GM23338 (cell line): Measurements from ENCODE around the gene ARL4D. TPM values are rescaled to one million over a fixed set of nuclear protein-coding genes. Genes with fewer than 3 reads are reported as not detected.

ENCODE experiments used
- ATAC-seq: fragments of 200-7000 bp; cut with Tn5 transposase; 3 replicates; pipeline ENCODE4 v1.9.1; 2020
- DNase-seq: peaks from one replicate; pipeline ENCODE4 v3.0.0-alpha.2; 2015; ENCODE audit warnings: low spot score
- H2AFZ ChIP-seq: fragments of 200-600 bp; sonication (generic); 2 replicates; pipeline ENCODE4 v1.8.0; 2016; ENCODE audit warnings: antibody characterized with exemption, mild to moderate bottlenecking, moderate library complexity
- H3F3A ChIP-seq: fragments of 200-600 bp; sonication (generic); replicated peaks from 2 replicates; pipeline ENCODE4 v1.8.0; 2017; ENCODE audit warnings: antibody characterized with exemption, mixed run types, low read depth
- H3K27ac ChIP-seq: fragments of 200-600 bp; sonication (generic); 2 replicates; pipeline ENCODE4 v1.6.1; 2016; ENCODE audit warnings: low read depth
- H3K27me3 ChIP-seq: fragments of 200-600 bp; sonication (generic); 2 replicates; pipeline ENCODE4 v1.8.0; 2016; ENCODE audit warnings: mild to moderate bottlenecking, mixed run types, moderate library complexity; ENCODE audit not compliant: insufficient read depth
- H3K36me3 ChIP-seq: fragments of 200-600 bp; sonication (generic); 2 replicates; pipeline ENCODE4 v1.8.0; 2016; ENCODE audit warnings: mild to moderate bottlenecking; ENCODE audit not compliant: insufficient read depth
- H3K4me1 ChIP-seq: fragments of 200-600 bp; sonication (generic); 2 replicates; pipeline ENCODE4 v1.8.0; 2016; ENCODE audit warnings: mild to moderate bottlenecking, moderate library complexity; ENCODE audit not compliant: insufficient read depth
- H3K4me2 ChIP-seq: fragments of 200-600 bp; sonication (generic); 2 replicates; pipeline ENCODE4 v1.7.1; 2017; ENCODE audit warnings: mixed run types
- H3K4me3 ChIP-seq: fragments of 200-600 bp; sonication (generic); 2 replicates; pipeline ENCODE4 v1.6.1; 2016; ENCODE audit warnings: mixed run types
- H3K79me2 ChIP-seq: fragments of 200-600 bp; sonication (generic); replicated peaks from 2 replicates; pipeline ENCODE4 v1.8.0; 2017; ENCODE audit warnings: mild to moderate bottlenecking; ENCODE audit not compliant: insufficient read depth
- H3K9me2 ChIP-seq: fragments of 200-600 bp; sonication (generic); 2 replicates; pipeline ENCODE4 v1.8.0; 2017; ENCODE audit not compliant: insufficient read depth
- H4K20me1 ChIP-seq: fragments of 200-600 bp; sonication (generic); replicated peaks from 2 replicates; pipeline ENCODE4 v1.8.0; 2017; ENCODE audit warnings: mild to moderate bottlenecking; ENCODE audit not compliant: insufficient read depth
- H3K27ac Mint-ChIP-seq: 2 replicates; pipeline ENCODE4 v1.8.0; 2020; ENCODE audit warnings: inconsistent platforms, mild to moderate bottlenecking, moderate library complexity, mixed read lengths
- H3K27me3 Mint-ChIP-seq: 3 replicates; pipeline ENCODE4 v1.8.0; 2022; ENCODE audit warnings: low read depth, mild to moderate bottlenecking, moderate library complexity, mixed read lengths, inconsistent platforms; ENCODE audit not compliant: insufficient read depth, poor library complexity
- H3K36me3 Mint-ChIP-seq: 3 replicates; pipeline ENCODE4 v1.8.0; 2021; ENCODE audit warnings: low read depth, mild to moderate bottlenecking, inconsistent platforms, moderate library complexity, mixed read lengths
- H3K4me1 Mint-ChIP-seq: 3 replicates; pipeline ENCODE4 v1.8.0; 2020; ENCODE audit warnings: mild to moderate bottlenecking, inconsistent platforms, mixed read lengths
- H3K4me3 Mint-ChIP-seq: 3 replicates; pipeline ENCODE4 v1.8.0; 2021; ENCODE audit warnings: moderate library complexity, mild to moderate bottlenecking, inconsistent platforms, mixed read lengths
- H3K9me3 Mint-ChIP-seq: 3 replicates; pipeline ENCODE4 v1.8.0; 2020; ENCODE audit warnings: moderate library complexity, mild to moderate bottlenecking, inconsistent platforms, mixed read lengths
- CREB1 ChIP-seq: fragments of 250-450 bp; sonication (Bioruptor Pico); IDR thresholded peaks from 2 replicates; pipeline ENCODE4 v1.5.0; 2020; ENCODE audit warnings: low read depth, mild to moderate bottlenecking, moderate library complexity
- EZH2 ChIP-seq: fragments of 200-600 bp; sonication (generic); IDR thresholded peaks from one replicate; pipeline ENCODE4 v1.8.0; 2017; ENCODE audit warnings: antibody characterized with exemption, mild to moderate bottlenecking, low read depth; ENCODE audit not compliant: unreplicated experiment
- JUNB ChIP-seq: IDR thresholded peaks from one replicate; pipeline ENCODE4 v1.6.1; 2016; ENCODE audit warnings: antibody characterized with exemption; ENCODE audit not compliant: unreplicated experiment
- POLR2AphosphoS5 ChIP-seq: IDR thresholded peaks from 2 replicates; pipeline ENCODE4 v1.6.1; 2016; ENCODE audit warnings: antibody characterized with exemption, low read depth
- ZNF331 ChIP-seq: fragments of 250-450 bp; sonication (Bioruptor Pico); IDR thresholded peaks from 2 replicates; pipeline ENCODE4 v1.5.0; 2020; ENCODE audit warnings: low read depth, mild to moderate bottlenecking, moderate library complexity
- polyA plus RNA-seq: library from polyadenylated mRNA; unstranded; fragments of >200 nt; fragmentation: Nextera tagmentation; extraction: Ambion mirVana; gene quantifications from 2 replicates; pipeline ENCODE4 v1.2.1, GENCODE V29; 2016
- total RNA-seq: library from RNA; depleted of rRNA; stranded (reverse); fragments of >200 nt; shearing (Covaris generic); gene quantifications from 2 replicates; pipeline ENCODE4 v1.2.3, GENCODE V29; 2014
- TF ChIP-seq, protein P1 (sequence below): IDR thresholded peaks from one replicate; pipeline ENCODE4 v1.6.1; 2018; ENCODE audit warnings: antibody characterized with exemption; ENCODE audit not compliant: unreplicated experiment
- TF ChIP-seq, protein P2 (sequence below): fragments of 250-450 bp; sonication (Bioruptor Pico); IDR thresholded peaks from 2 replicates; pipeline ENCODE4 v1.5.0; 2020; ENCODE audit warnings: mild to moderate bottlenecking, moderate library complexity

Gene ARL4D
- total and polyA plus RNA-seq, 2 experiments from 2014 or later: 8.7 to 9.5 TPM

DNA sequence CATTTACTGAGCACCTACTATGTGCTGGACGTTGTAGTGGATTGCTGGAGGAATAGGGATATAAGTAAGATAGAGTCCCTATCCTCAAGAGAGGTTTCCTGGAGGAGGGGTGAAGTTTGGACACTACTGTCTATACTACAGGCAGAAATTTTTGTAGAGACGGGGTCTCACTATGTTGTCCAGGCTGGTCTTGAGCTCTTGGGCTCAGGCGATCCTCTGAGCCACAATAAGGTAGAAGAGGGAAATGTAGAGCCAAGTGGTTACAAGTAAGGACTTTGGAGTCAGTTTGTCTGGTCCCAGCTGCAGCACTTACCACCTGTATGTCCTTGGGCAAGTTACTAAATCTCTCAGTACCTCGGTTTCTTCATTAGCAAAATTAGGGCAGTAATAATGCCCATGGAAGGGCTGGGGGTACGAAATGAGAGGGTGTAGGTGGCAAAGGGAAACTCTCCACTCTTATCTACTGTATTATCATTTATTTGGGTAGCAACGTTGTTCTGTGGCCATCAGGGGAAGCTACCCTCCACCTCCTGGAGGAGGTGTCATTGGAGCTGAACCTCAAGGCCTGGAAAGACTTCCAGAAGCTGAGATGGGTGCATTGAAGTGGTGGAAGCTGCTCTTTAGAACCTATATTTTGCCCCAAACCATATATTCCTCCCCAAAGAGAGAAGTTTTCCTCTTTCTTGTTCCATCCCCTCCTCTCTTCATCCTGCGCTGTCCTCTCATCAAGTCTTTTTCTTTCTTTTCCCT is 50.1 kb downstream of the ARL4D start:
- Mint-ChIP-seq H3K36me3 (peaks cover 16% of the 10 kb centered on the region), H3K27me3 (peaks cover 6% of the 10 kb centered on the region), H3K4me3 (no peak overlapping the region), H3K4me1 (no peaks in the 10 kb centered on the region), H3K9me3 (peaks cover 21% of the 10 kb centered on the region), H3K27ac (no peak overlapping the region)
- Histone ChIP-seq H3K79me2 (no peaks in the 10 kb centered on the region), H2AFZ (no peak overlapping the region), H3K4me2 (no peak overlapping the region), H4K20me1 (no peaks in the 10 kb centered on the region), H3K4me3 (no peak overlapping the region), H3K4me1 (no peaks in the 10 kb centered on the region), H3K36me3 (no peaks in the 10 kb centered on the region), H3F3A (no peaks in the 10 kb centered on the region), H3K27ac (no peak overlapping the region), H3K9me2 (no peaks in the 10 kb centered on the region), H3K27me3 (no peaks in the 10 kb centered on the region)
- ATAC-seq (no peak), DNase-seq (no peak)
- TF ChIP-seq ZNF331: no peak
- no peak for TF ChIP-seq POLR2AphosphoS5
- no peak for TF ChIP-seq CREB1 (CRISPR knock-in tag)
- TF ChIP-seq, protein P1, sequence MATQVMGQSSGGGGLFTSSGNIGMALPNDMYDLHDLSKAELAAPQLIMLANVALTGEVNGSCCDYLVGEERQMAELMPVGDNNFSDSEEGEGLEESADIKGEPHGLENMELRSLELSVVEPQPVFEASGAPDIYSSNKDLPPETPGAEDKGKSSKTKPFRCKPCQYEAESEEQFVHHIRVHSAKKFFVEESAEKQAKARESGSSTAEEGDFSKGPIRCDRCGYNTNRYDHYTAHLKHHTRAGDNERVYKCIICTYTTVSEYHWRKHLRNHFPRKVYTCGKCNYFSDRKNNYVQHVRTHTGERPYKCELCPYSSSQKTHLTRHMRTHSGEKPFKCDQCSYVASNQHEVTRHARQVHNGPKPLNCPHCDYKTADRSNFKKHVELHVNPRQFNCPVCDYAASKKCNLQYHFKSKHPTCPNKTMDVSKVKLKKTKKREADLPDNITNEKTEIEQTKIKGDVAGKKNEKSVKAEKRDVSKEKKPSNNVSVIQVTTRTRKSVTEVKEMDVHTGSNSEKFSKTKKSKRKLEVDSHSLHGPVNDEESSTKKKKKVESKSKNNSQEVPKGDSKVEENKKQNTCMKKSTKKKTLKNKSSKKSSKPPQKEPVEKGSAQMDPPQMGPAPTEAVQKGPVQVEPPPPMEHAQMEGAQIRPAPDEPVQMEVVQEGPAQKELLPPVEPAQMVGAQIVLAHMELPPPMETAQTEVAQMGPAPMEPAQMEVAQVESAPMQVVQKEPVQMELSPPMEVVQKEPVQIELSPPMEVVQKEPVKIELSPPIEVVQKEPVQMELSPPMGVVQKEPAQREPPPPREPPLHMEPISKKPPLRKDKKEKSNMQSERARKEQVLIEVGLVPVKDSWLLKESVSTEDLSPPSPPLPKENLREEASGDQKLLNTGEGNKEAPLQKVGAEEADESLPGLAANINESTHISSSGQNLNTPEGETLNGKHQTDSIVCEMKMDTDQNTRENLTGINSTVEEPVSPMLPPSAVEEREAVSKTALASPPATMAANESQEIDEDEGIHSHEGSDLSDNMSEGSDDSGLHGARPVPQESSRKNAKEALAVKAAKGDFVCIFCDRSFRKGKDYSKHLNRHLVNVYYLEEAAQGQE: no peak
- no peak for TF ChIP-seq JUNB

DNA sequence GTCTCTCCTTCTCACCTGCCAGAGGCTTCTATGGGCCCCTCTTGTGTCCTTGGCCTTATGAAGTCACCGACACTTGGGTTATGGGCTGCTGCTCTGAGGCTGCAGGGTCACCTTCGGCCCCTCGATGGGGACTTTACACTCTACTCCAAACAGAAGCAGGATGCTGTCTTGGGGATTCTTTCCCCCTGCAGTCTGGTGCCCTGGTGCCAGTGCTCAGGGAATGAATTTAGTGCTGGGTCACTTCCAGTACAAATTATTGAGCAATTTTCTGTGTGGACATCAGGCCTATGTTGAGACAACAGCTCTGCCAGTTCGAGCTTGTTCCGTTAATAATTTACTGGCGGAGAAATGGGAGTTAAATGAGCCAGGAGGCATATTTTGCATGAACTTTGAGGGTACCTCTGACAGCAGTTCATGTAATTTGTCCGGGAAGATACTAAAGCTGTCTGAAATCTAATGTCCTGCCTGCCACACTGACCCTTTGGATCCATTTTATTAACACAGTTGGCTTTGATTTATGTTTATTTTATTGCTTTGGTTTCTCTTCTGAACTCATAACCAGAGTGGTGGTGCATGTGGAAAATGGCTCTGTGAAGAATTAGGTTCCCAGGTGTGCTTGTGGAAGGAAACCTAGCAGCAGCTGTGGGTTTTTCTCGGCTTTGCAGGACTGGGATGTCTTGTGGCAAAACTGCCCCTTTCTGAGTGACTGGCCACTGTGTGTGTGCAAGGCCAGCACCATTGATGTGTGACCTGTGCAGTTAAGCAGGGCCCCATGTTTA is 50.9 kb downstream of the ARL4D start:
- no peak overlapping the region for H3K4me3 Mint-ChIP-seq
- Histone ChIP-seq H3K27me3 (no peaks in the 10 kb centered on the region), H4K20me1 (no peaks in the 10 kb centered on the region), H3K4me3 (no peak overlapping the region), H2AFZ (no peak overlapping the region), H3K4me1 (no peaks in the 10 kb centered on the region), H3K79me2 (no peaks in the 10 kb centered on the region), H3K36me3 (no peaks in the 10 kb centered on the region), H3K27ac (no peak overlapping the region), H3F3A (no peaks in the 10 kb centered on the region), H3K4me2 (no peak overlapping the region), H3K9me2 (no peaks in the 10 kb centered on the region)
- peaks cover 6% of the 10 kb centered on the region for H3K27me3 Mint-ChIP-seq
- H3K27ac Mint-ChIP-seq: no peak overlapping the region
- DNase-seq (no peak), ATAC-seq (no peak)
- H3K36me3 Mint-ChIP-seq: peaks cover 16% of the 10 kb centered on the region
- H3K4me1 Mint-ChIP-seq: no peaks in the 10 kb centered on the region
- H3K9me3 Mint-ChIP-seq: peaks cover 21% of the 10 kb centered on the region
- TF ChIP-seq EZH2 (no peak), ZNF331 (no peak)
- TF ChIP-seq, protein P2, sequence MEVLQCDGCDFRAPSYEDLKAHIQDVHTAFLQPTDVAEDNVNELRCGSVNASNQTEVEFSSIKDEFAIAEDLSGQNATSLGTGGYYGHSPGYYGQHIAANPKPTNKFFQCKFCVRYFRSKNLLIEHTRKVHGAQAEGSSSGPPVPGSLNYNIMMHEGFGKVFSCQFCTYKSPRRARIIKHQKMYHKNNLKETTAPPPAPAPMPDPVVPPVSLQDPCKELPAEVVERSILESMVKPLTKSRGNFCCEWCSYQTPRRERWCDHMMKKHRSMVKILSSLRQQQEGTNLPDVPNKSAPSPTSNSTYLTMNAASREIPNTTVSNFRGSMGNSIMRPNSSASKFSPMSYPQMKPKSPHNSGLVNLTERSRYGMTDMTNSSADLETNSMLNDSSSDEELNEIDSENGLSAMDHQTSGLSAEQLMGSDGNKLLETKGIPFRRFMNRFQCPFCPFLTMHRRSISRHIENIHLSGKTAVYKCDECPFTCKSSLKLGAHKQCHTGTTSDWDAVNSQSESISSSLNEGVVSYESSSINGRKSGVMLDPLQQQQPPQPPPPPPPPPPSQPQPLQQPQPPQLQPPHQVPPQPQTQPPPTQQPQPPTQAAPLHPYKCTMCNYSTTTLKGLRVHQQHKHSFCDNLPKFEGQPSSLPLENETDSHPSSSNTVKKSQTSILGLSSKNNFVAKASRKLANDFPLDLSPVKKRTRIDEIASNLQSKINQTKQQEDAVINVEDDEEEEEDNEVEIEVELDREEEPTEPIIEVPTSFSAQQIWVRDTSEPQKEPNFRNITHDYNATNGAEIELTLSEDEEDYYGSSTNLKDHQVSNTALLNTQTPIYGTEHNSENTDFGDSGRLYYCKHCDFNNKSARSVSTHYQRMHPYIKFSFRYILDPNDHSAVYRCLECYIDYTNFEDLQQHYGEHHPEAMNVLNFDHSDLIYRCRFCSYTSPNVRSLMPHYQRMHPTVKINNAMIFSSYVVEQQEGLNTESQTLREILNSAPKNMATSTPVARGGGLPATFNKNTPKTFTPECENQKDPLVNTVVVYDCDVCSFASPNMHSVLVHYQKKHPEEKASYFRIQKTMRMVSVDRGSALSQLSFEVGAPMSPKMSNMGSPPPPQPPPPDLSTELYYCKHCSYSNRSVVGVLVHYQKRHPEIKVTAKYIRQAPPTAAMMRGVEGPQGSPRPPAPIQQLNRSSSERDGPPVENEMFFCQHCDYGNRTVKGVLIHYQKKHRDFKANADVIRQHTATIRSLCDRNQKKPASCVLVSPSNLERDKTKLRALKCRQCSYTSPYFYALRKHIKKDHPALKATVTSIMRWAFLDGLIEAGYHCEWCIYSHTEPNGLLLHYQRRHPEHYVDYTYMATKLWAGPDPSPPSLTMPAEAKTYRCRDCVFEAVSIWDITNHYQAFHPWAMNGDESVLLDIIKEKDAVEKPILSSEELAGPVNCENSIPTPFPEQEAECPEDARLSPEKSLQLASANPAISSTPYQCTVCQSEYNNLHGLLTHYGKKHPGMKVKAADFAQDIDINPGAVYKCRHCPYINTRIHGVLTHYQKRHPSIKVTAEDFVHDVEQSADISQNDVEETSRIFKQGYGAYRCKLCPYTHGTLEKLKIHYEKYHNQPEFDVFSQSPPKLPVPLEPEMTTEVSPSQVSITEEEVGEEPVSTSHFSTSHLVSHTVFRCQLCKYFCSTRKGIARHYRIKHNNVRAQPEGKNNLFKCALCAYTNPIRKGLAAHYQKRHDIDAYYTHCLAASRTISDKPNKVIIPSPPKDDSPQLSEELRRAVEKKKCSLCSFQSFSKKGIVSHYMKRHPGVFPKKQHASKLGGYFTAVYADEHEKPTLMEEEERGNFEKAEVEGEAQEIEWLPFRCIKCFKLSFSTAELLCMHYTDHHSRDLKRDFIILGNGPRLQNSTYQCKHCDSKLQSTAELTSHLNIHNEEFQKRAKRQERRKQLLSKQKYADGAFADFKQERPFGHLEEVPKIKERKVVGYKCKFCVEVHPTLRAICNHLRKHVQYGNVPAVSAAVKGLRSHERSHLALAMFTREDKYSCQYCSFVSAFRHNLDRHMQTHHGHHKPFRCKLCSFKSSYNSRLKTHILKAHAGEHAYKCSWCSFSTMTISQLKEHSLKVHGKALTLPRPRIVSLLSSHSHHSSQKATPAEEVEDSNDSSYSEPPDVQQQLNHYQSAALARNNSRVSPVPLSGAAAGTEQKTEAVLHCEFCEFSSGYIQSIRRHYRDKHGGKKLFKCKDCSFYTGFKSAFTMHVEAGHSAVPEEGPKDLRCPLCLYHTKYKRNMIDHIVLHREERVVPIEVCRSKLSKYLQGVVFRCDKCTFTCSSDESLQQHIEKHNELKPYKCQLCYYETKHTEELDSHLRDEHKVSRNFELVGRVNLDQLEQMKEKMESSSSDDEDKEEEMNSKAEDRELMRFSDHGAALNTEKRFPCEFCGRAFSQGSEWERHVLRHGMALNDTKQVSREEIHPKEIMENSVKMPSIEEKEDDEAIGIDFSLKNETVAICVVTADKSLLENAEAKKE (CRISPR knock-in tag): no peak
